Posterior vena cava (tissue), 2 donors: ENCODE results near the gene NAA80. TPM values are rescaled to one million over a fixed set of nuclear protein-coding genes. Genes with fewer than 3 reads are reported as not detected.
"Not testable (repeated sequence)": the region's sequence is repeated elsewhere in the genome, so short reads cannot be mapped to it uniquely, and the experiment has no call there.

ENCODE experiments used
- DNase-seq: peaks from one replicate; pipeline ENCODE4 v3.0.0-alpha.2; 2020; ENCODE audit warnings: low spot score
- intact Hi-C, 2 donors: fragments of 100-400 bp; cut with DNase I; formaldehyde crosslinking; loops; one replicate each; pipeline versions ENCODE4 v1.14.1 to v1.14.2; 2022 to 2023
- total RNA-seq, 2 donors: library from RNA; stranded (reverse); fragmentation: NEBNext Ultra II Directional; extraction: Animal tissue kit (Norgen Biotek cat#: 25700); gene quantifications; one replicate each; pipeline ENCODE4 v1.2.1, GENCODE V29; 2021
- donor health status: DM: yes; HTN: yes; CAD: no.
- donor health status: DM: yes; HTN: yes; CAD: no.

The NAA80 gene
- total RNA-seq, 2 donors from 2014 or later = 9.1 to 11.1 TPM

DNA sequence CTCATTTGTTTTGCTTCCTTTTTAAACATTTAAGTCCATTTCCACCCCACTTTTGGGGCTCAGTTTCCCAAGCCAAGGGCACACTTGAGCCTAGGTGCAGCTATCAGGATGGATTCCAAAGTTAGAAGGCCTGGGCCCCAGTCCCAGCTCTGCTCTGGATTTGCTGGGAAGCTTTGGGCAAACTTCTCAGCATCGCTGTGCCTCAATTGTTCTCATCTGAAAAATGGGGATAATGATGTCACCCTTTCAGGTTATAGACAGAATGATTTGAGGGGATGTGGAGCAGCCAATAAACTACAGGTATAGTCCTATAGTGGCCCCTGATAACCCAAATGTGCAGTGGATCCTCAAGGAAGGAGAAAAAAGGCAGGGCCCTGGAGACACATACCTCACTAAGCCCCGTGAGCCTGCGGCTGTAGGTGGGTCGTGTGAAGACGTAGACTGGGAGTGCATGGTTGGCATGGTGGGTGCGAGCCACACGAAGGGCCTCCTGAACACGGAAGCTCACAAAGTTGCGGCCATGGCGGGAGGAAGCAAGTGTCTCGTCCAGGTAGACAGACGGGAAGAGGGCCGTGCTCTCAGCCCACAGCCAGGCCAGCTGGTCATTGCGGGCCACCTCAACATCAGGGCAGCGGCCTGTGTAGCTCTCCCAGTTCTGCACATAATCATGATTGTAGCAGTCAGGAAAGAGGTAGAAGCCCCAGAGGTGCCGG is 20.1 kb upstream of the NAA80 start:
- intact Hi-C loops = no loop called here
- DNase-seq = no peak

DNA sequence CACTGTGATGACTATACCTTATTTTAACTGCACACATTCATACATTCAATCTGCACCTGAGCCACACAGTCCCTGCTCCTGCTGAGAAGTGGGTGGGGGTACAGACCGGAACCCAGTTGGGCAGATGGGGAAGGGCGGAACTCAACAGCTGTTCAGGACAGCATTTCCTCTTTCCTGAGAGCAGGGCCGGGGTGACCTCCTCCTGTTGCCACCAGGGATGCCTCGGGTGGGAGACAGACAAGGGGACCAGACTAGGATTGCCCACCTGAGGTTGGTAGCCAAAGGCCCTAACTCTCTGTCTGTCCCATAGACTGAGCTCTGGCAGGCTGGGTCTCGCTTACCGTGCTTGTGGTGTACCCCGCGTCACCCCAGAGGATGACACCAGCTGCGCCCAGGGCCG is 19.4 kb upstream of the NAA80 start:
- DNase-seq = no peak
- intact Hi-C loops = no loop called here

DNA sequence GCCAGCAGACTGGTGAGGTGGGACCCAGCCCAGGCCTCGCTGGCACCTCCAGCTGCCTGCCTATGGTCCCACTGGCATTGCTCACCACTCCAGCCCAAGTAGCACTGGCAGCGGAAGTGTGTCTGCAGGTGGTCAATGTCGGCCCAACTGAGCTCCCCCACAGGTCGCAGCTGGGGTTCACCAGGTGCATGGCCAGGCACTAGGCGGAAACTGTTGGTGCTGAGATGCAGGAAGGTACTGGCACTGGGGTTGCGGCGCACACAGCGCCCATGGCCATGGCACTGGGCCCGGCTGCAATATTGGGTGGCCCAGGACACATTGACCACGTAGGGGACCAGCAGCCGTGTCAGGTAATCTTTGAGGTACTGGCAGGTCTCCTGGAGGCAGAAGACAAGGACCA is 19.0 kb upstream of the NAA80 start:
- intact Hi-C loops = no loop called here
- DNase-seq = no peak

DNA sequence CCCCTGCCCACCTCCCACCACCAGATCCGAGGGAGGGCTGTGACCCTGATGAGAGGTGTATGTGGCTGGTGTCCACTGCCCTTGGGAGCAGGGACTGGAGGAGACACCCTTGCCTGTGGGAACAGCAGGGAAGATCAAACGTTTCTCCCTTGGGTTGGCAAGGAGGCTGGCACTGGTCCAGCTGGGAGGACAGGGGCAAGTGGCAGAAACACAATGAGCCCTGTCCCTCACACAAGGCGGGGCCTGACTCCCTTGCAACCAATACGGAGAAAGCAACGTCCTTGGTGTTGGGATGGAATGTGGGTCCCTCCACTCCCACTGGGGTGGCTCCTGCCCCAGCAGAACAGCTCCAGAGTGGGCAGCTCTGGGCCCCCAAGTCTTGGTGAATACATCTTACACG is 18.1 kb upstream of the NAA80 start:
- intact Hi-C loops = no loop called here
- no peak for DNase-seq

DNA sequence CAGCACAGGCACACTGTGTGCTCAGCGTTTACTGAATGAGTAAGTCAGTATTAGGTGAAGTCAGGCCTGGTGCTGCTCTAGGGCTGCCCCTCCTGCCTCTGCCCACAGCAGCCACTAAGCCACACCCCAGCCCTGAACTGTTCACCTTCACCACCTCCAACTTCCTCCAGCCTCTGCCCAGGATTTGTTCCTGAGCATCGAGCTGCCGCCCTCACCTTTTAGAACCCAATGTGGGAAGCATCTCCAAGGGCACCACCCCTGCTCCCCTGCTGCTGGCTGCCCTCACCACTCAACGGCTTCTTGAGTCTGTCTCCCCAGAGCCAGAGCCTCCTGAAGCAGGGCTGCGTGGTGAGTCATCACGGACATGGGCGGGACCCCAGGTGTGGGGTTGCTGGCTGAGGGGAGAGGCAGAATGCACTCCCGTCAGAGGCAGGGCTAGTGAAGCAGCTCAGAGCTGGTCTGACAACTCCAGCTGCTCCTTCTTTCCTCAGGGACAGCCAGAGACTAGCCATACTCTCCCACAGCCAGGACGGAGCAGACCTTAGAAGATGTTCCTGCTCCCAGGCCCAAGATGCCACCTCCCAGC is 17.5 kb upstream of the NAA80 start:
- intact Hi-C loops = no loop called here
- no peak for DNase-seq

DNA sequence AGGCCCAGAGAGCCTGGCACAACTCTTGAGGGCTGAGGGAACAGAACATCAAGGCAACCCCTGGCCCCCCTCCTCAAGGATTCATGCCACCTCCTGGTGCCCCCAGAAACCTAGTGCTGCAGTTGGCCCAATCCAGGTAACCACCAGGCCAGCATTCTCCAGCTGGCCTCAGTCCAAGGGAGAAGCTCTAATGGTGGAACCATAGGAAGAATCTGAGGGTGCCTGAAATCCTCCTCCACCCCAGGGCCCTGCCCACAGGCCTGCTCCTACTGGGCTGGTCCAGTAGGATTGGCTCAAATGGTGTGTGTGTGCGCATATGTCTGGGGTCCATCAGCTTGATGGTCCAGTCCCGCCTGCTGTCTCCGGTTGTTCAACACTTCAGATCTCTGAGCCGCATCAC is 15.6 kb upstream of the NAA80 start:
- no peak for DNase-seq
- intact Hi-C loops = no loop called here

DNA sequence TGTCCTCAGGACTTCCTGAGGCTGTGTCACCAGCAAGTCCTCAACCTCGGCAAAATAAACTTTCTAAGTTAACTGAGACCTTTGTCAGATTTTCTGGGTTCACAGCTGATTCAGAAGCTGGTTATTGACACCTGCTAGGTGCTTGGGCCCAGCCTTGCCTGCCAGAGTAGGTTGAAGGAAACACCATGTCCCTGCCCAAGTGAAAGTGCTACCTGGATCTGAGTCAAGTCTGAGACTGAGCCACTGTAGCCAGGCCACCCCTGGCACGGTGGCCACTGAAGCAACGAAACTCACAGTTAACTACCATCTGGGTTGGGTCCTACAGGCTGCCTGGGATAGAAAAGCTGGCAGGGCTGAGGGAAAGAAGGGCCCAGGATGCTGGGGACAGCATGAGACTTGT is 15.1 kb upstream of the NAA80 start:
- intact Hi-C loops = no loop called here
- DNase-seq = no peak

DNA sequence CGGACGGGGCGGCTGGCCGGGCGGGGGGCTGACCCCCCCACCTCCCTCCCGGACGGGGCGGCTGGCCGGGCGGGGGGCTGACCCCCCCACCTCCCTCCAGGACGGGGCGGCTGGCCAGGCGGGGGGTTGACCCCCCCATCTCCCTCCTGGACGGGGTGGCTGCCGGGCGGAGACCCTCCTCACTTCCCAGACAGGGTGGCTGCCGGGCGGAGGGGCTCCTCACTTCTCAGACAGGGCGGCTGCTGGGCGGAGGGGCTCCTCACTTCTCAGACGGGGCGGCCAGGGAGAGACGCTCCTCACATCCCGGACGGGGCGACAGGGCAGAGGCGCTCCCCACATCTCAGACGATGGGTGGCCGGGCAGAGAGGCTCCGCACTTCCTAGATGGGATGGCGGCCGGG is 12.8 kb upstream of the NAA80 start:
- intact Hi-C loops, DNase-seq: not testable (repeated sequence)

DNA sequence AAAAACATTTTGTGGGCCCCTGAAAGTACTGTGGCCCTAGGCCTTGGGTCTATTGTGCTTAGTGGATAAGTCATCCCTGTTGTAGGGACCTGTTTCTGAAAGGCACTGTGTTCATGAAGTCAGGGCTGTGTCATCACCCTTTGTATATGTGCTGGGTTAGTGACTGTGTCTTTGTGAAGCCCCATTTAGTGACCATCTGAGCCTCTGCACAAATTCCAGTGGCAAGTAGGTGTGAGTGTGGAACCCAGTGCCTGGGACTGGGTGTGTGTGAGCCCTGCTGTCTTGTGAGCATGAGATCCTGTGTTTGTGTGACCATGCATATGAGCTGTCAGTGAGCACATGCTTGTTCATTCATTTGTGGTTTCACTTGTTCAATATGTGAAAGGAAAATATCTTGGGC is 5.4 kb upstream of the NAA80 start:
- intact Hi-C loops = no loop called here
- no peak for DNase-seq

DNA sequence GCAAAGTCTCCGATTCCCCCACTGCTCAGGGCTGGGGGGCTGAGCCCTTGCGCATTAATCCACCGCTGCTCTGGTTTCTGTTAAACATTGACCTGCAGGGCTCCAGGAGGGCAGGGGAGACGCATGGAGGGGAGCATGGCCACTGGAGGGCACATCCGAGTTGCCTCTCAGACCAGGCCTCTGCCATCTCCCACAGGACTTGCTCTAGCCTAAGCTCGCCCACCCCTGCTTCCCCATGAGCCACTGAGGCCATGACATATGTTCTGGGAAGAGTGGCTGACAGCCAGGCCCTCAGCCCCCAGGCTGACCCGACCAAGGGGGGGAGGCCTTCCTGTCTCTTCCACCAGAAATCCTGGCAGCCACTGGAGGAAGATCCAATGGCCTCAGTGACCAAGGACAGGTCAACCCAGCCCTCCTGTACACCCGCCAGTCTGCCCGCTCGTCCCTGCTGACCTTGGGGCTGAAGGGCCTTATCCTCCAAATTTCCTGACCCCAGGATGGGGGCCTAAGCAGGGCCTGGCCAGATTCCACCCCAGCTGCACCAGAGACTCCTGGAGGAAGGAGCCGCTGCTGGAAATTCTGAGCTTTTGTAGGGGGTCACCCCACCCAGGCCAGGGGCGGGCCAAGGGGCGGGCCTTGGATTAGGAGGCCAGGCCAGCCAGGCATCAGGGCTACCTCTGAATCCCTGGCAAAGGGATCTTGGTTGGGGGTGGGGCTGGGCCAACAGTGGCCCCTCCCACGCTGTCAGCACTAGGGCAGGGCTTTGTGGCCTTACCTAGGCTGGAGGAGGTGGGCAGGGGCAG is 4.0 kb upstream of the NAA80 start, which contains the start of gene HYAL1:
Gene HYAL1 (minus strand): TSS at position 562 of the 803 bp plus-strand sequence. CDS start 618 bp downstream, outside the sequence.
- DNase-seq = peak; percentile 89
- intact Hi-C loops = no loop called here

DNA sequence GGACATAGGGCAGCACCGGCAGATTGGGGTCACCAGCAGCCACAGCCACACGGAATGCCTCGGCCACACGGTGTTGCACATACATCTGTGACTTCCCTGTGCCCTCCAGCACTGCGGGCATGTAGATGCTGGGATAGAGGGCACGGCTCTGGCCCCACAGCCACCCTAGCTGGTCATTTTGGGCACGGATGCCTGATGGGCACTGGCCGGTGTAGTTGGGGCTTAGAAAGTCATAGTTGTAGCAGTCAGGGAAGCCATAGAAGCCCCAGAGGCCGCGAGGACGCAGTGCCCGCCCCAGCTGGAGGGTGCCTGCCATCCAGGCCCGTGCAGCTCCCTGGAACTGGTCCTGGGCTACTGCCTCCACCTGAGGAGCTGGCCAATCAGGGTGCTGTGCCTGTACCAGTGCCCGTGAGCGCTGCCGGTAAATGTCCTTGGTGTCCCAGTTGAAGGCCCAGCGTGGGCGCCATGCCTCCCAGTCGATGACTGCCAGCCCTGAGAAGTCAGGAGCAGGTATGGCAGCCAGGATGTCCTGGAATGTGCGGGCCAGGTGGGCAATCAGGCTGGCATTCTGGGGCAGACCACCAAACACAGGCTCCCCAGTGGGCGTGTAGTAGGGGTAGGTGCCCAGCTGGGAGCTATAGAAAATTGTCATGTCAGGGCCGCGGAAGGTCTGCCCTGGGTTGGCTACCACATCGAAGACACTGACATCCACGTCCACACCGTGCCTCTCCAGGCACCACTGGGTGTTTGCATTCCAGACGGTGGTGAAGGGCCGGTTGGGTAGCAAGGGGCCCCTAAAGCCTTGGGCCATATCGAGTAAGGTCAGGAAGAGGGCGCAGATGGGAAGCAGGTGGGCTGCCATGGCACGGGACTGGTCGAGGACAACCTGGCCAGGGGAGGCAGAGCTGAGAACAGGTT is 3.1 kb upstream of the NAA80 start:
- intact Hi-C loops = no loop called here
- no peak for DNase-seq

DNA sequence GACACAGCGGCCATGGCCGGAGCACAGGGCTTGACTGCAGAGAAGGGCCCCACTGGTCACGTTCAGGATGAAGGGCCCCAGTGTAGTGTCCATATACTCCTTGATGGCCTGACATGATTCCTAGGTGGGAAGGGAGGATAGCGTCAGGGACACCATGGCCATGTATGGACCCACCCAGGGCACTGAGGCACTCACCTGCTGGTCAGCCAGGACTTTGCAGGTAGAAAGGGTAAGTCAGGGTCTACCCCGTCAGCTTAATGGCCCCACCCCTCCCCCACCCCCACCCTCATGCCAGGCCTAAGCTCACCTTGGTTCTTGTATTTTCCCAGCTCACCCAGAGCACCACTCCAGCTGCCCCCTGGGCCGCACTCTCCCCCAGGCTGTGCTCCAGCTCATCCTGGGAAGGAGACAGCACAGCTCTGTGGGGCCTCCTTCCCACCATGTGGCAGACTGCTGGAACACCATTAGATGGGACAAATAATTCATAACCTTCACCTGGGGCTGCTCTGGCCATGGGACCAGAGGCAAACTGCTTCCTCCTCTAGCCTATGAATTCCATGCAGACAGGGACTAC is 1.6 kb upstream of the NAA80 start:
- intact Hi-C loops = no loop called here
- no peak for DNase-seq

DNA sequence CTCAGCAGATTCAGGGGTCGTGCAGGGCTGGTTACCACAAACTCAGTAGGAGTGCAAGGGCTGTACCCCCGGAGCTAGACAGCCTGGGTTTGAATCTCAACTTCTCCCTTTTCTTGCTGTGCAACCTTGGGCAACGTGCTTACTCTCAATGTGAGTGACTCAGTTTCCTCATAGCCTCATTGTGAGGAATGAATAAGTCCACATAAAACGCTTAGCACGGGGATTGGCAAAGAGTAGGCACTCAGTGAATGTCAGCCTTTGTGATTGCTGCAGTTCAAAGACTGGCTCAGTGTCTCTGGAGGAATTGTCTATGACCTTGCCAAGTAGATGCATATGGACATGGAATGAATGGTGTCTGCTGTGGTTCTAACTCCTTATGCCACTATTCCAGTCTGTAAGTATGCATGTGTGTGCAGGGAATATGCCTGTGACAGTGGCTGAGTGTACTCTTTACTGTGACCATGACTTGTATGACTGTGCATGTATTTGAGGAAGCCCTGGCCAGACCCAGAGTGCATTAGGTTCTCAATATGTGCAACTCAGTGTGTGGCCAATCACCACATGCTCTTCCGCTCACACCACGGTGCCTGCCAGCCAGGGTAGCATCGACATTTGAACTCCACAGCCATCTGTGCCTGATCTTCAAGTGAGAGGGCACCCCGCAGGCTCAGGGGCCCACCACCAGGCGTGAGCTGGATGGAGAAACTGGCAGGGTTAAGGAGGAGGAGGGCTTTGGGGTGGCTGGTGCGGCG is 900 bp upstream of the NAA80 start:
- intact Hi-C loops = no loop called here
- DNase-seq = no peak

DNA sequence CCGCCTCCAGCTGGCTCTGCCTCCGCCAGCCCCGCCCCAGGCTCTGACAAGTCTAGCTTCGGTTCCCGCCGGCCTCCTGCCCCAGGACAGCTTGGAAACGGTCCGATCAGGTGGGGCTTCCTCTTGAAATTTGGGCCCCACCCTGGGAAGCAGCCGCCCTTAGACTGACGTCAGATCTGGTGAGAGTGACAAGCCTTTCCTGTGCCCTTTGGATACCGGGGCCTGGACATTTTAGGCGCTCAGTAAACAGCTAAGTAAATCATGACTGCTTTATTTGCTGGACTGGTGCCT is 378 bp upstream of the NAA80 start:
- intact Hi-C loops = no loop called here
- DNase-seq = no peak

DNA sequence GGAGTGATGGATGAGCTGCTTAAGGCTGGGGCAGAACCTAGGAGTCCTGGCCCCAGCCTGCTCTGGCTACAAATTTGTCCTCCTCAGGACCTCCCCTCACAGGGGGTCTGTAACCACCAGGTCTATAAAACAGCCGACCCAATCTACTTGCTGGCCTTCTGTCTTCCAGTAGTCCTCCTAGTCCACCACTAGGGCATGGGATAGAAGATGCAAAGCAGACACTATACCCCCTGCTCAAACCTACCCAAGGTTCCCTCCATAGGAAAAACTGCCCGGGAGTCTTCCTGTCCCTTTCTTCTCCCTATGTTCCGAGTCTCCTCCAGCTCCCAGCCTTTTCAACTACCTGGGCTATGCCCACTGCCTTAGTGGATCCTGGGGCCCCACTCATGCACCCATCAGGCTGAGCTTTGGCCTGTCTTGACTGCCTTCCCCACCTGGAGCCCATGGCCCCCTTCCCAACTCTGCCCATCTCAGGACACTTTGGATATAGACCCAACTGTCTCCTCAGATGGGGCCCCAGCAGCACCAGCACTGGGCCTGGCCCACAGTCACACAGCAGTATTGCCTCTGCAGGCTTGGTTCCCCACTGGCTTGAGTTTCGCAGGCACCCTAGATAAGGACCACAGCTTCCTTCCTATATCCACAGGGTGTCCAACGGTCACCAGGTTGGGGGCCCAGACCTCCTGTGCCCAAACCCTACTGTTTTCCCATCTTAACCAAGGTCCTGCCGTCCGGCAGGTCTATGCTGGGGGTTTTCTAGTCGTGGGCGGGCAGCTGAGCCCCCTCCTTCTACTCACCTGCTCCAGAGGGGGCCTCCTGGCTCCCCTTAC is 1.1 kb downstream of the NAA80 start:
- intact Hi-C loops = no loop called here
- DNase-seq = no peak

DNA sequence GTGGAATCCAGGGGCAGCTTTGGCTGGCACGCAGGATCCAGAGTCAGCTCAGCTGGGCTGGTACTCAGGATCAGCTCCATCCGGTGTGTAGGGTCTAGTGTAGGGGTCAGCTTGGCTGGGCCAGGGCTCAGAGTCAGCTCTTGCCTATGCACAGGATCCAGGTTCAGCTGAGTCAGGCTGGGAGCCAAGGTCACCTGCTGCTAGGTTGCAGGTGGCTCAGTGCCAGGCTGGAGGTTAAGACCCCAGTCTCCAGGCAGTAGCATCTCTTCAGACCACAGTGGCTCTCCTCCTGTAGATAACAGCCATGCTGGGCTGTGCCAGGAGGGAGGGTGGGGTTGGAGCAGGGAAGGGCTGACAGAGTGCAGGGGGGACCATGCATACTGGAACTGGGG is 1.8 kb downstream of the NAA80 start:
- DNase-seq = no peak
- intact Hi-C loops = no loop called here

DNA sequence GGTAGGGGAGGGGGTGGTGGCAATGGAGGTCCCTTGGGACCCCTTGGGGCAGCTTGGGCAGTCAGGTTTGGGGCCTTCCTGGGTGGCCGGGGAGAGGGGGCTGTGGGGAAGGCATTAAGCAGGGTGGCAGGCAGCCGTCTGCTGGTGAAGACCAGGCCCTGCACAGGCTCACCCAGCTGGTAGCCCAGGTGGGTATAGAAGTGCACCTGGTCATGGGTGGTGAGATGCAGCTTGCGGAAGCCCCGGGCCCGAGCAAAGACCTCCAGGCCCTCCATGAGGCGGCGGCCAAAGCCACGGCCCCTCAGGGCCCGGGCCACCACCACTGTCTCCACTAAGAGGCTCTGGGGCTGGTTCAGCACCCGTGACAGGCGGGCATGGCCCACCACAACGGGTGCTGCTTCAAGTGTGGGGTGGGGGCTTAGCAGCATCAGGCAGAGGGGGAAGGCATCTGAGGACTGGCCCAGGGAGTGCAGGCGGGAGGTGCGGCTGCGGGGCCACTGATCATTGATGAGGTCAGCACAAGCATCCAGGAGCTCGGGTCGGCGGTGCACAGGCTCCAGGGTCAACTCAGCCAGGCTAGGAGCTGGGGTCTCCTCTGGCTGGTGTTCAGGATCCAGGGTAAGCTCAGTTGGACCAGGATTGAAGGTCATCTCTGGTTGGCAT is 2.4 kb downstream of the NAA80 start:
- intact Hi-C loops = no loop called here

More for the DNA sequence above, 2.4 kb downstream of the NAA80 start:
- DNase-seq = no peak
